ENCODE measurements around the gene RANBP9.

DNA sequence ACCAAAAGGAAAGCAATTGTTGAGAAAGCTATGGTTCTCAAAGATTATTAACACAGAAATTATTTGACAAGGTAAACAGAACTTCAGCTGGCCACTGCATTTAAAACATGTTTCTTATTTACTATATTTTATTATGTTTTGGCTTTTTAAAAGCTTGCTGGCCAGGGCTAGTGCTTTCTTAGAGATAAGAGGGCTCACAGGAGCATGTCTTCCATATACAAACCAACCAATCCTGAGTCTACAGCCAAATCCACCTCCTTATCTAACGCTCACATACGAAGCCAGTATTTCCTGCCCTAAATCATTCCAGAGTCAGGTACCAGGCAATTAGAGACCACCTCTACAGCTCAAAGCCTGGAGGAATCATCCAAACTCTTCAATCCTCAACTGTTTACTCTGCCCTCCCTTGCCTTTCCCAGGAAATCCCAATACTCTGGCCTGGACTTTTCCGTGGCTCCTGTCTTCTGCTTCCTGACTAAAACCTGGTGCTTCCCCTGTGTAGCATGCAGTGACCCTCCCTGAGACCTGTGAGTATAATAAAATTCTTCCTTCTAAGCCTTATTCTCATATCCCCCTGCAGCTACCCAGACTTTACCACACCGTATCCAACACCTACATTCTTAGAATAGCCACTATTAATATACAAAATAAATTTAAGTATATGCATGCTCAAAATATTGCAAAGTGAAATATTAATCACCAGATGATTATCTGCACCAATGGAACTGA lies 33.2 kb downstream of the RANBP9 start:
- TF ChIP-seq POLR2A (IDR thresholded peaks at IDR 0.05; ENCODE audit: low read depth), result no peak
- TF ChIP-seq POLR2AphosphoS5 (IDR thresholded peaks at IDR 0.05), result no peak
- TF ChIP-seq, protein P1, sequence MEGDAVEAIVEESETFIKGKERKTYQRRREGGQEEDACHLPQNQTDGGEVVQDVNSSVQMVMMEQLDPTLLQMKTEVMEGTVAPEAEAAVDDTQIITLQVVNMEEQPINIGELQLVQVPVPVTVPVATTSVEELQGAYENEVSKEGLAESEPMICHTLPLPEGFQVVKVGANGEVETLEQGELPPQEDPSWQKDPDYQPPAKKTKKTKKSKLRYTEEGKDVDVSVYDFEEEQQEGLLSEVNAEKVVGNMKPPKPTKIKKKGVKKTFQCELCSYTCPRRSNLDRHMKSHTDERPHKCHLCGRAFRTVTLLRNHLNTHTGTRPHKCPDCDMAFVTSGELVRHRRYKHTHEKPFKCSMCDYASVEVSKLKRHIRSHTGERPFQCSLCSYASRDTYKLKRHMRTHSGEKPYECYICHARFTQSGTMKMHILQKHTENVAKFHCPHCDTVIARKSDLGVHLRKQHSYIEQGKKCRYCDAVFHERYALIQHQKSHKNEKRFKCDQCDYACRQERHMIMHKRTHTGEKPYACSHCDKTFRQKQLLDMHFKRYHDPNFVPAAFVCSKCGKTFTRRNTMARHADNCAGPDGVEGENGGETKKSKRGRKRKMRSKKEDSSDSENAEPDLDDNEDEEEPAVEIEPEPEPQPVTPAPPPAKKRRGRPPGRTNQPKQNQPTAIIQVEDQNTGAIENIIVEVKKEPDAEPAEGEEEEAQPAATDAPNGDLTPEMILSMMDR (IDR thresholded peaks at IDR 0.05), result no peak

Data from esophagus muscularis mucosa (tissue), 3 donors.